ENCODE data around the gene ATAD2B.
"Not testable (repeated sequence)": the region's sequence is repeated elsewhere in the genome, so short reads cannot be mapped to it uniquely, and the experiment has no call there.

Gene ATAD2B

DNA sequence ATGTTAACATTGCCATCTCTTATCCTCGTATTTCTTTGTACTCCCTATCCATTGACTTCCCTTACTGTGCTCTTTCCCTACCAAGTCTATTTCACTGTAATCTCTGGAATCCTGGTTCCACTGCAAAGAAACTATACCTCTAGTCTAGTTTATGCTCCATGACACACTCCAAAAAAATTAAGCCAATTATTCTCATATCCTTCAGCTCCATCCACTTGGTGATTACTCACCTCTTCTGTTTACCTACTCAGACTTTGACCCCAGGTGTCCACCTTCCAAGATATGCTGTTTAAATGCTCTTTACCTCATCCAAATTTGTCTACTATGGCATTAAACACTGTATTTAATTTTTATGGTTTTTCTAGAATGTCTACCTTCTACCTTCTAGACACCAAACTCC lies 137.9 kb downstream of the ATAD2B start:
- no peak for DNase-seq (ENCODE audit: low read depth)

DNA sequence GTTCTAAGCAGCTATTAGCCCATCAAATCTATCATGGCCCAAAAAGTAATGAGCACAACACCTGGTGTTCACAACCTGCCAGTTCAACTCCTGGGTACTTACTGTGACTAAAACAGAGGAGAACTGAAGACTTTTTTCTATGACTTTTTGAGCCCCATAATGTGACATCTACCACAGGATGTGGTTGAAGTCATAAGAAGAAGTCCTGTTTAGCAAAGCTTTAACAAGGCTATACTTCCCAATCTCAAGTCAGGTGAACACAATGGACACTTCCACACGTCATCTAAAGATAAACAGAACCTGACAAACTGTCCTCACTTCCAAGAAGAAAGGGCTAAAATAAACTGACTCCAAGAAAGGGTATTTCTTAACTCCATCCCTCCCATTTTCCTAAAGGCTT lies 138.8 kb downstream of the ATAD2B start:
- DNase-seq (ENCODE audit: low read depth) = no peak

DNA sequence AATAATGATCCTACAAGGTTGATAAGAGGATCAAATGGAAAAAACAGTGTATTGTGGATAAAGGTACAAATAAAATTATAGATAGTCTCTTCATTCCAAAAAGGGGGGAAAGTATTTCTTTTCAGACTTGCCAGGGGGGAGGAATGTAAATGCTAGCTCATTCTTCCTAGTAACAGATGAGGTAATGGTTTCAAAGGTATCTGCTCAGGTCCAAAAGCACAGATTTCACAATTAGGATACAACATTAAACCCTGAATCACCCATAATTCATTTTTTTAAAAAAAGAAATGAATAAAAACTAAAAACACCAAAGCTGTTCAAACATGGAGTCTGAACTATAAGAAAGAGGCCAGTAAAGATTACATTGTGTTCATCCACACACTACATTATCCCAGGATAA lies 142.0 kb downstream of the ATAD2B start:
- no peak for DNase-seq (ENCODE audit: low read depth)

DNA sequence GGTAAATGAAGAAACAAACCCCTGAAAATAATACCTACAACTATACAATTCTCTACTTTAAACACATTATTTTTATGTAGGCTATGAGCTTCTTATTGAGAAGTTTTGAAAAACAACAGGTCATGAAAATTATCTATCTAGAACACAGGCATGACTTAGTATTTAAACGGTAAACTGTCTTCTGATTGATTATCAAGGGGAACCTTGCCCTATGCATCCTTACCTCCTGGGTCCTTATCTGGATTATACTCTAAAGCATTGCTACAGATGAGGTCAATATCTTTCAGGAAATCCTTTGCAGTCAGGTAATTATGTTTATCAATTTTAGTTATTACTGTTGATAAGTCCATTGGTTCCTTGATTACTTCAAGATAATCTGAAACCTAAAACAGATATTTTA lies 144.3 kb downstream of the ATAD2B start:
- no peak for DNase-seq (ENCODE audit: low read depth)

DNA sequence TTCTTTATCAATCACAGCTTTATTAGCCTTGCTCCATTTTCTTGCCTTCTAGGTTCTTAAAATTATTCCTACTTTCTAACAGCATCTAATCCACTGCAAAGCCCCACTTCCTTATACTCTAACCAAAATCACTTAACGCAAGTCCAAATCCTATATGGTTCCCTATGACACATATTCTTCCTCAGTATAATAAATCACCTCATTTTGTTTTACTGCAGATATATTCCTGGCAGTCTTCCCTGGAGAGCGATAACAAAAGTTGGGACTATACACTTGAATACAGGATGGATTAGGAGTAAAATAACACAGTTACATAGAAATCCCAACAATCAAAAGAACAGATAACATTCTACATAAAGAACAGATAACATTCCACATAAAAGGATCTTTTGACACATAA lies 144.8 kb downstream of the ATAD2B start:
- no peak for DNase-seq (ENCODE audit: low read depth)

DNA sequence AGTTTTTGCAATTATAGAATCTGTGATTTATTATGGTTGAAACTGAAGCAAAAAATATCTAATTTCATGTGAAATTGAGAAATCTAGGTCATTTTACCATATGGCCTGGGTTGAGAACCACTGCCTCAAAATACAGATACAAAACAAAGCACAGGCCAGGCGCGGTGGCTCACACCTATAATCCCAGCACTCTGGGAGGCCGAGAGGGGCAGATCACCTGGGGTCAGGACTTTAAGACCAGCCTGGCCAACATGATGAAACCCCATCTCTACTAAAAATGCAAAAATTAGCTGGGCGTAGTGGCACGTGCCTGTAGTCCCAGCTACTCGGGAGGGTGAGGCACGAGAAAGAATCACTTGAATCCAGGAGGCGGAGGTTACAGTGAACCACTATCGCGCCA lies 146.5 kb downstream of the ATAD2B start:
- not testable (repeated sequence) for DNase-seq (ENCODE audit: low read depth)

DNA sequence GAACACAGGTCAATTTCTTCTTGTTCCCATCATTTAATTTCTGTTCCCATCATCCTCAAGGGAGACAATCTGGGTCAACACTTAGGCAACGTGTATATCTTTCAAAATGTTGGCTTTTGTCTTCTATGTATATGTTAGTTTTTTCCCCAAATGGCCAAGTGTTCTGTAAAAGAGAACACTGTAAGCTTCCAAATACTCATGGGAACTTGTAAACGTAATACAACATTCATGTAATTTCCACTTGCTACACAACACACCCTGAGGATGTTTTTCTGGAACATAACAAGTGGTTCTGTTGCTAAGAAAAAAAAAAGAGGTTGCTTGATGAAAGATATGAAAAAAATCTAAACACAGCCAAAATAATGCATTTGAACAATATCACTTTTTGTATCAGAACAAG lies 149.1 kb downstream of the ATAD2B start:
- no peak for DNase-seq (ENCODE audit: low read depth)

DNA sequence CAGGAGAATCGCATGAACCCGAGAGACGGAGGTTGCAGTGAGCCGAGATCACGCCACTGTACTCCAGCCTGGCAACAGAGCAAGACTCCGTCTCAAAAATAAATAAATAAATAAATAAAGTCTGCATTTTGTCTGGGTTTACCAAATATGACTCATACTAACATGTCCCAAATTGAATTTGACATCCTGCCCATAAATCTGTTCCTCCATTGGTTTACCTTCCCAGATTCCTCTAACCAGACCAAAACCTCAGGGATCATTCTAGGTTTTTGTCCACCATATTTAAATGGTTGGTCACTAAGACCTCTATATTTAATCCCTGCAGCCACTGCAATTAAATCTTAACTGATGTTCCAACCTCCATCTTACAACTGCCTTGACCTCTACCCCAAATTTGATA lies 150.9 kb downstream of the ATAD2B start:
- no peak for DNase-seq (ENCODE audit: low read depth)

DNA sequence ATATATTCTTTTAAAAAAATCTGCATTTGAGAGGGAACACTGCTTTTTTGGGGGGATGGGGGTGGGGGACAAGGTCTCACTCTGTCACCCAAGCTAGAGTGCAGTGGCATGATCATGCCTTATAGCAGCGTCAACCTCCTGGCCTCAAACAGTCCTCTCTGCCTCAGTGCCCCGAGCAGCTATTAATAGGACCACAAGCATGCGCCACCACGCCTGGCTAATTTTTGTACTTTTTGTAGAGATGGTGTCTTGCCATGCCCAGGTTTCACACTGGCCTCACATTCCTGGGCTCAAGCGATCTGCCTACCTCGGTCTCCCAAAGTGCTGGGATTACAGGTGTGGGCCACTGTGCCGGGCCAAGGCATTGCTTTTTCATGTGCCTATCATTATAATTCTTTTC lies 154.2 kb downstream of the ATAD2B start:
- no peak for DNase-seq (ENCODE audit: low read depth)

DNA sequence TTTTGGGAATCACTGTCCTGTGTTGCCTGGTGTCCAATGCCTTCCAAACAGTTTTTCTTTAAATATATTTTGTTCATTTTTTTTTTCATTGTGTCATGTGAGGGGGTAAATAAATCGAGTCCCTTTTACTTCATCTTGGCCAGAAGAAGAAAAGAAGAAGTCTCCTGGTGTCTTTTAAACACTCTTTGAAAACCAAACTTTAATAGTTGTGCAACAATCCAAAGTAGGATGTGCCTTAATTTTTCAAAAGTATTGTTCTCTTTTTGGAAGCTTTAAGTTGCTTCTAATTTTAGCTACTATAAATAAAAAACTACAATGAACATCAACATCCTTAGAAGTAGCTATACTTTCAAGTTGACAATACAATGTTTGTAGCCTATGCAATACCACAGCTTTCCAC lies 154.9 kb downstream of the ATAD2B start:
- no peak for DNase-seq (ENCODE audit: low read depth)

DNA sequence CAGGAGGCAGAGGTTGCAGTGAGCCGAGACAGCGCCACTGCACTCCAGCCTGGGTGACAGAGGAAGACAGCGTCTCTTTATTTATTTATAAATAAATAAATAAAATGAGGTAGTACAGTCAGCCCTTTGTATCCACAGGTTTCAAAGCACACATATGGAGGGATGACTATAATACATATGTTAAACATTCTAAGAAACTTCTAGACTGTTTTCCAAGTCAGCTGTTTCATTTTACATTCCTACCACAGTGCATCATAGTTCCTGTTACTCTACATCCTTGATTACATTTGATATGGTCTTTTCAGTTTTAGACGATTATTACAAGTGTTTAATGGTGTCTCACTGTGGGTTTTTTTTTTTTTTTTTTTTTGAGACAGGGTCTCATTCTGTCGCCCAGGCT lies 157.6 kb downstream of the ATAD2B start:
- no peak for DNase-seq (ENCODE audit: low read depth)

DNA sequence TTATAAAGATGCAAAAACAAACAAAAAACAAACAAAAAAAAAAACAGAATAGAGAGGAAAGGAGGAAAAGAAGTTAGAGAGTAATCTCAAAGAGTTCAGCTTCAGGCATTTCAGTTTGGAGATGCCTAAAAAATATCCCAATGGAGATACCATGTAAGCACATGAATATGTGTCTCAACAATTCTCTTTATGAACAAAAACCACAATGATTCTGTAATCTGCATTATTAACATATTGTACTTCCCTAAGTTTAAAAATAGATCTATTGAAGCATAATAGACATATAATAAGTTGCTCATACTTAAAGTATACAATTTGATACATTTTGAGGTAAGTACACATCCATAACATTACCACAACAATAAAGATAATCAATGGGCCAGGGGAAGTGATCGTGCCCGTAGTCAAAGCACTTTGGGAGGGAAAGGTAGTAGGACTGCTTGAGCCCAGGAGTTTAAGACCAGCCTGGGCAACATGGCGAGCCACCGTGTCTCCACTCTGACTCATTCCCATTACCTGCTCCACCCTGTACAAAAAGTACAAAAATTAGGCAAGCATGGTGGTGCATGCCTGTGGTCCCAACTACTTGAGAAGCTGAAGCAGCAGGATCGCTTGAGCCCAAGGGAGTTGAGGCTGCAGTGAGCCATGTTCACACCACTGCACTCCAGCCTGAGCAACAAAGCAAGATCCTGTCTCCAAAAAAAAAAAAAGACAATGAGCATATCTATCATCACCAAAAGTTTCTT lies 158.9 kb downstream of the ATAD2B start:
- peak; percentile 13 for DNase-seq (ENCODE audit: low read depth)

DNA sequence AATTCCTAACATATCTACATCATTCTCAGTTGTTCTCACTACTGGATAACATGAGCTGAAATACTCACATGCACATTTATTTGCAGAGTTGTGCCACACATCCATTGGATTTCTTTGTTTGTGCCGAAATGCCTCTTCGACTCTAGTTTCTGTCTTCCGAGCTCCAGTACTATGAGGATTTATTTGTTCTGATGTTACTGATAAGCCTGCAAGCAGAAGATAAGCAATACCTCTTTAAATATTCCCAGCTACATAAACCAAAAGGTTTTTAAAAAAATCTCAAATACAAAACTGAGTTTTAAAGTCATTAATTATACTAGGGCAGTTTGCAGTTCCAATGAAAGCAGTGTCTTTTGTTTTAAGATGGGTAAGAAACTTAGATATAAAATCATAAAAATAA lies 164.8 kb downstream of the ATAD2B start:
- no peak for DNase-seq (ENCODE audit: low read depth)

DNA sequence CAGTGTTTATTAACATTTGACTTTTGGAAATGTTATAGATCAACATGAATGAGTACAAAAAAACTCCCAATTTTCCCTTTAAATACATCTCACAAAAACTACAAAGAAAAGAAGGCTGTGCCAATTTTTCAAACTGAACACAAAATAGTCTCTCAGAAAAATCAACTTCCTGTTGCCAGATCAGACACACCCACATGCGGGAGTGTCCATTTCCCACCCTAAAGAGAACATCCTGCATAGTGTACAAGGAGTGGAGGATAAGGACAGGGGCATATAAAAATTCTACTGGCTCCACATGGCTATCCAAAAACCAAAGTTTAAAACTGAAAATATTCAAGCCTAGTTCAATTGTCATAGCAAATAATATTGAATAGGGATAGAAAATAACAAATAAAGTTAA lies 165.3 kb downstream of the ATAD2B start:
- no peak for DNase-seq (ENCODE audit: low read depth)

DNA sequence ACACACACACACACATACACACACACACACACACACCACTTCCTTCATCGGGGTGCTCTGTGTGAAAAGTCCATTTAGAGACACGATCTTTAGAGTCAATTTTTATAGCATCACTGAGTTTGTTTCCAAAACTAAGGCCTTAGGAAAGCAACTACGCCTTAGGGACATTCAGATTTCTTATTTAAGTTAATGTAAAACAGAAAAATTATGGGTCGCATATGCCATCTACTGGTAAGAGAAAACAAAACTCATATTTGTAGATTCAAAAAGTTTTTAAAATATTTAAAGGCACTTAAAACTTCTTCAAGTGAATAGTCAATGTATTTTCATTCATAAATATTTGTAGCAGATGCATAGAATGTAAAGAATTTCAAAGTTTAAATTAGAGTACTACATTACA lies 166.2 kb downstream of the ATAD2B start:
- DNase-seq (ENCODE audit: low read depth) = peak; percentile 37

DNA sequence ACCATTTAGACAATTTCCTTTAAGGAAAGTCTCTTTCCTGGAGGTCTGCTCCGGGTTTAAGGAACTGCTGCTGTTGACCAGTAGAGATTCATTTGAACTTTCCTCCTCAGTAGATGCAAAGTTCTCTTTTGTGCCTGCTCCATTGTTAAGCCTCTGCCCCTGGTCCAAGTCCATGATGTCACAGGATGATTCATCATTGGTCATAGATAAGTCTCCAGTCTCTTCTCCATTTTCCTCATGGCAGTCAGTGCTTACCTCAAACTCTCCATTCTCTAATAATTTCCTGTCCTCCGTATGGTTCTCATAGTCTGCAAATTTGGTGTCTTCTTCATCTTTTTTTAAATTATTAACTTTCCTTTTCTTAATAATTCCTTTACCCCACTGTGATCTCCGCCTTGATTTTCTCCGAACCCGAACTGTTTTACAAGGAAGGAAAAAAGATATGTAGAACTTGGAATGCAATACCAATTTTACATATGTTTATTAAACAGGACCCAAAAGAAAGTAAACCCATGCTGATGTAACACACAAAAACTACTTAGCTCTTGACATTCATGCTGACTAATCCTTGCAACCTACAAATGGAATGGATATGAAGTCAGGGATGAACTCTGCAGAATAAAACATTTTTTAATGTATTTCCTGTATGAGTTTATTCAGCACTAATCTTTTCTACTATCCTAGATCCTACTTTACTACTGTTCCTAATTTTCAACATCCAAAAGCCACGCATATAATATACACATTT lies 169.1 kb downstream of the ATAD2B start:
- peak; percentile 77 for DNase-seq (ENCODE audit: low read depth)

DNA sequence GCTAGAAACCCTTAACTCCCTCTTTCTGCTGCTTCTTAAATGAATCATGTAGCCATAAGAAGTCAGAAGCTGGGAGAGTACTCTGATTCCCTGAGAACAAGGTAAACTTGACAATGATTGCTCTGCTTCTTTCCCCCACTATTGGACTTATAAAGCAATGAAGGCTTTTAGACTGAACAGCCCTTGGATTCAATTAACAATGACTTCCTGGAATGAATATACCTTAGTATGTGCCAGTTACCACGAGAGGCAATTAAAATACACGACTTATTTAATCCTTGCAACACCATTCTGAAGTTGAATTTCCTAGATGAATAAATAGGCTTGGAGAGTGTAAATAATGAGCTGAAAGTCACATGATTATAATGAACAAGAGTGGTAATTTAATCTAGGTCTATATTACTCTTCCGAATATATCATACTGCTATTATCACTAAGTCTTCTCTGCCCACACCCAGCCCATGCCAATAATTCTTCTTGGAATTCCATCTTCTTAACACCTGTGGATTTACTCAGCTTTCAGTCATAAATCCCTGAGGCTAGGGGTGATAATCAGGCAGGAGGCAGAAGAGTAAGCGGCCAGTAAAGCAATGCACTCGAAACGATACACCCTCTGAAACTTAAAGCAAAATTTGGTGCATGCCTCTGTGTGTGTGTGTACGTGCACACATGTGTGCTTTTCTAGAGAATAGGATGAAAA lies 170.2 kb downstream of the ATAD2B start:
- DNase-seq (ENCODE audit: low read depth) = no peak

DNA sequence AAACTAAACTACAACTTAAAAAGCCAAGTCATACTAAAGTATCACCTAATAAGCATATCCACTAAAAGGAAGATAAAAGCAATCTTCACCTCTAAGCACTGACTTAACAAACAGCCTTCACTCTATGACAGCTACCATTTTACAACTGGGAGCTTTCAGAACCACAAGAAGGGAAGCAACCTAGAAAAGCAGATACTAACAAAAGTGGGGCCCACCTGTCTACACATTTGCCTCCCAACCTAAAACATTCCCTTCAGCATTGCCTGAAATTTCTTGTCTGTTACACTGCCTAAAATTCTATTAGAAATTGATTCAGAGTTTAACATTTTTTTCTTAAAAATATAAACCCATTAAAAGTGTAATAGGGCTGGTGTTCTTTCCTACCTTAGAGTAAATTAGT lies 172.0 kb downstream of the ATAD2B start:
- no peak for DNase-seq (ENCODE audit: low read depth)

DNA sequence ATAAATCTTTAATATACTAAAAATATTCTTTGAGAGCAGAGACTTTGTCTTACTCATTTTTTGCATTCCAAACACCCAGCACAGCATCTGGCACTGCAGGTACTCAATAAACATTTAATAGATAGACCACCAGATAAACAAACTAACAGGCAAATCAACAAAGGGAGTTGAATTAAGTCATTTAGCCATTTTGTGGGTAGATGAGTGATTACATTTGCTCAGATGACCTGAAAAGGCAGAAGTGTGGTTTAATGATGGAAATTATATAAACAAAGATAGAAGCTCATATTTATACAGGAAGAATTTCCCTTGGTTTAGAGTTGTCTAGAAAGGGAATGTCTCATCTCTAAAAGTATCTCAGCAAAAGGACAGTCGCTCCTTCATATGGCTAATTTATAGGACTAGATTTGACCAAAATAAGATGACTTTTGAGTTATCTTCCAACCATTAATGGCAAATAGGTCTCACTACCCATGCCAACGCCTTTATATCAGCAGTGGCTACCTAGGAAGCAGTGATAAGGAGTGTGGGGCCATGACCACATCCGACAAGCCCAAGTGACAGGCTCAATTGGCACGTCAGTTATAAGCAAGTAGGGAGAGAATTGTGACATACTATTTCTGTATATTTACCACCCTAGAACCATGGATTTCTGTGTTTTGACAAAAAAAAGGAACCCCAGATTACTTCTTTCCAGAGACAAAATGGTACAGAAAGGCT lies 173.5 kb downstream of the ATAD2B start:
- no peak for DNase-seq (ENCODE audit: low read depth)

DNA sequence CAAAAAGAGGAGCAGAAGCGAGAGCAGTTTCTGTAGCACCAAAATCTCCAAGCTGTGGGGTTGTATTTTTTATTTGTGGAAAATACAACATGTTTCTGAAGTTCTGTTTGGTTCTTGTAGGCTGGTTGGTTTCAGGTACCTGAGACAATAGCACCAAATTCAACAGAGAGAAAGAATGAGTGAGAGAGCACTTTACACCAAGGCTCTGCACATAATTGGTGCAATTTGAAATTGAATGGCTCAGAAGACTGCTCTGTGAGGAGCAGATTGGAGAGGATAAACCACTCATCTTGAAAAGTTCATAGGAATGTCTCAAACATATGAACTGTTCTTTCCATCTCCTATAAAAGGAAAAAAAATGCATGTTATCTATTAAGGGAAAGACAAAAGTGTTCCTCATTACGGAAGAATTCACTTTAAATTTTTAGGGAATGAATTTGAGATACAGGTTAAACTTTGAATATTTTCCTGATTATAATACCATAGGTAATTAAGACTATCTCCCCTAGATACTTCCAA lies 175.1 kb downstream of the ATAD2B start:
- no peak for DNase-seq (ENCODE audit: low read depth)

DNA sequence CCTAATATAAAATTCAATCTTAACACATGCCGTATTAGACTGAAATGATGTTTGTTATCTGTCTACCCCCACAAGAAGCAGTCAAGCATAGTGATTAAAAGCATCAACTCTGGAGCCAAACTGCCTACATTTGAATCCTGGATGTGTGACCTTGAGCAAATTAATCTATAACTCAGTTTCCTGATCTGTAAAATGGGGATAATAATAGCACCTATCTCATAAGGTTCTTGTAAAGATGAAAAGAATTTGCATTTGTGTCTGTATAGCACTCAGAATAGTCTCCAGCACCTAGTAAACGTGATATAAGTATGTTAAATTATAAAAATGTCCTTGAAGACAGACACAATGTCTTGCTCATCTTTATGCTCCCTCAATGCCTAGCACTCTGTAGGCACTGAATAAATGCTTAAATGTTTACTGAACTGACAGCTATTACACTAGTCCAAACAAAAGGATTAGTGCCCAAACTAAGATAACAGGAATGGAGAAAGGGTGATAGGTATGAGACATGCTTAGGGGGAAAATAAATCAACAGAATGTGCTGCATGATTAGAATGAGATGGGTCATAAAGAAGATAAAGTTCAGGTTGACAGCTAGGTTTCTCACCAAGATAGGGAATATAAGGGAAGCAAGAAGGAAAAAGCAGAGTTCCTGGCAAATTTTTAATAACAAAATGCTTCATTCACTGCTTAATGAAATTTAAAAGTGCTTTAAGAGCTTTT lies 180.6 kb downstream of the ATAD2B start:
- no peak for DNase-seq (ENCODE audit: low read depth)

DNA sequence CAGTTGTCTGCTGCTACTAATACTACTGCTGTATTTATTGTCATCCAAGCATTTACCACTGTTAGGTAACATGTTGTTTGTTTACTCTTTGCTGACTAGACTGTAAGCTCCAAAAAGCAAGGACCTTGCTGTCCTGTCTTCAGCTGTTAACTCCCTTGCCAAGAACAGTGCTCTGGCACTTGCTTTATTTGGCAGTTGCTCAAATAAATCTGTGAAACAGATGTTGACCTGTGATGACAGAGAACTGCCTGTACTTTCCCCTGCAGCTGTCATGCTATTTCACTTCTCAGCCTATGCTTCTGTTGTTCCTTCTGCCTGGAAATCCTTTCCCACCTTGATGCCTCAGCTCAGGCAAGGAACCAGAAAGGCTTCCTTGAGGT lies 181.2 kb downstream of the ATAD2B start:
- peak; percentile 9 for DNase-seq (ENCODE audit: low read depth)

Measured in stromal cell of bone marrow (primary cell).